GM08714 (cell line): ENCODE results near the gene TYW1B.
"Not testable (repeated sequence)": the region's sequence is repeated elsewhere in the genome, so short reads cannot be mapped to it uniquely, and the experiment has no call there.

ENCODE experiments used
- H3K4me3 ChIP-seq: fragments of 200-500 bp; sonication (Bioruptor generic); 2 replicates; pipeline ENCODE4 v1.5.1; 2014; ENCODE audit warnings: mild to moderate bottlenecking, low read length, inconsistent platforms
- ZNF274 ChIP-seq: IDR thresholded peaks from 2 replicates; pipeline ENCODE4 v1.6.1; 2012; ENCODE audit warnings: mild to moderate bottlenecking, low read depth, low read length

The TYW1B gene

GRCh38 chr7:72604771-72605611 lies 223.0 kb downstream of the TYW1B start:
- not testable (repeated sequence) for H3K4me3 ChIP-seq

- H3K4me3 ChIP-seq, result not testable (repeated sequence)
Measured at GRCh38 chr7:72603476-72603875, 224.5 kb downstream of the TYW1B start.

DNA sequence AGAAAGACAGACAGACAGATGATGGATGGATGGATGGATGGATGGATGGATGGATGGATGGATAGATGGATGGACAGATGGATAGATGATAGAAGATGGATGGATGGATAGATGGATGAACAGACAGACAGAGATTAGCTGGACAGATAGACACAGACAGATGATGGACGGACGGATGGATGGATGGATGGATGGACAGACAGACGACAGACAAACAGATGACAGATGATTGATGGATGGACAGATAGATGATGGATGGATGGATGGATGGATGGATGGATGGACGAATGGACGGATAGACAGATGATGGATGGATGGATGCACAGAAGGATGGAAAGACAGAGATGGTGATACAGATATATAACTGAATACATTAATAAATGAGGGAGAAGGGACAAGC lies 224.9 kb downstream of the TYW1B start:
- no peak overlapping the region for H3K4me3 ChIP-seq
- no peak for TF ChIP-seq ZNF274

- H3K4me3 ChIP-seq, result not testable (repeated sequence)
Measured at GRCh38 chr7:72601683-72602082, 226.3 kb downstream of the TYW1B start.

- H3K4me3 ChIP-seq, result not testable (repeated sequence)
Measured at GRCh38 chr7:72590023-72590422, 238.0 kb downstream of the TYW1B start.

DNA sequence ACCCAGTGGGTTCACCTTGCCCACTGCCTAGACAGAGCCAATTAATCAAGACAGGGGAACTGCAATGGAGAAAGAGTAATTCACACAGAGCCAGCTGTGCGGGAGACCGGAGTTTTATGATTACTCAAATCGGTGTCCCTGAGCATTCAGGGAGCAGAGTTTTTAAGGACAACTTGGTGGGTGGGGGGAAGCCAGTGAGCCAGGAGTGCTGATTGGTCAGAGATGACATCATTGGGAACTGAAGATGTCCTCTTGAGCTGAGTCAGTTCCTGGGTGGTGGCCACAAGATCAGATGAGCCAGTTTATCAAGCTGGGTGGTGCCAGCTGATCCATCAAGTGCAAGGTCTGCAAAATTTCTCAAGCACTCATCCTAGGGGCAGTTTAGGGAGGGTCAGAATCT lies 240.7 kb downstream of the TYW1B start:
- not testable (repeated sequence) for H3K4me3 ChIP-seq

GRCh38 chr7:72584576-72584975 lies 243.4 kb downstream of the TYW1B start:
- not testable (repeated sequence) for H3K4me3 ChIP-seq

- not testable (repeated sequence) for H3K4me3 ChIP-seq
Measured at GRCh38 chr7:72583620-72584361, 244.2 kb downstream of the TYW1B start.

GRCh38 chr7:72580142-72580770 lies 247.7 kb downstream of the TYW1B start:
- not testable (repeated sequence) for H3K4me3 ChIP-seq

DNA sequence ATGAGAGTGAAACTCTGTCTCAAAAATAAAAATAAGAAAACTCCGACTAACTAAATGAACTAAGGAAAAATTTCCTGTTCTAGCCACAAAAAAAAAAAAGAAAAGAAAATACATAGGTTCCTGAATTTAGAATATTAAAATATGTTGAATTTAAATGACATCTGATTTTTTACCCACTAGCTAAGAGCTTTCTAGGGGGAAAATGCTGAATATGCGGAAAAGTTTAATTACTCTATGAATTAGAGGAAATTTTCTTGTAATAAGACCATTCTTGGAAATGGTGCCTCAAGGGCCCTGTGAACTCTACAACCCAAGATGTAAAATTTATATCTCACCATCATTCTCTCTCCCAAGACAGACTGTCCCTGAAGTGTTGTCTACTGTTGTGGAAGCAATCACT lies 250.9 kb downstream of the TYW1B start:
- no peak overlapping the region for H3K4me3 ChIP-seq
- no peak for TF ChIP-seq ZNF274

GRCh38 chr7:72561988-72562387 lies 266.0 kb downstream of the TYW1B start:
- H3K4me3 ChIP-seq, result not testable (repeated sequence)

- H3K4me3 ChIP-seq, result not testable (repeated sequence)
Measured at GRCh38 chr7:72559546-72559945, 268.5 kb downstream of the TYW1B start.

- H3K4me3 ChIP-seq, result not testable (repeated sequence)
Measured at GRCh38 chr7:72556733-72557132, 271.3 kb downstream of the TYW1B start.

DNA sequence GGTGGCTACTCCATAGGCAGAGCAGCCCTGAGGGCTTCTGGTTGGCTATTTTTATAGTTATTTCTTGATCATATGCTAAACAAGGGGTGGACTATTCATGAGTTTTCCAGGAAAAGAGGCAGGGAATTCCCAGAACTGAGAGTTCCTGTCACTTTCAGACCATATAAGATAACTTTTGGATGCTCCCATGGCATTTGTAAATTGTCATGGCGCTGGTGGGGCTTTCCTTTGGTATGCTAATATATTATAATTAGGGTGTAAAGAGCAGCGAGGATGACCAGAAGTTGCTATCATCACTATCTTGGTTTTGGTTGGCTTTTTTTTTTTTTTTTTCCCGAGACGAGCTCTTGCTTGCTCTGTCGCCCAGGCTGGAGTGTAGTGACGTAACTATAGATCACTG lies 272.8 kb downstream of the TYW1B start:
- not testable (repeated sequence) for H3K4me3 ChIP-seq

DNA sequence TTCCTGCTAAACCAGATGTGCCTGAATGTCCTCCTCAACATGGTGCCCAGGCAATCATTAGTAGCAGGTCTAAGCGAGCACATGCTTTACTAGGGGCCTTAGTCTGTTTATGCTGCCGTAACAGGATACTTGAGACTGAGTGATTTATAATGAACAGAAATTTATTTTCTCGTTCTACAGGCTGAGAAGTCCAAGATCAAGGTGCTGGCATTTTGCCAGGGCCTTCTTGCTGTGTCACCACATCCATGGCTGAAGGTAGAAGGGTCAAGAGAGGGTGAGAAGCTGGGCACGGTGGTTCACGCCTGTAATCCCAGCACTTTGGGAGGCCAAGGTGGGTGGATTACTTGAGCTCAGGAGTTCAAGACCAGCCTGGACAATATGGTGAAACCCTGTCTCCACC lies 273.6 kb downstream of the TYW1B start:
- H3K4me3 ChIP-seq, result not testable (repeated sequence)

GRCh38 chr7:72550454-72550853 lies 277.5 kb downstream of the TYW1B start:
- H3K4me3 ChIP-seq, result not testable (repeated sequence)

- H3K4me3 ChIP-seq, result not testable (repeated sequence)
Measured at GRCh38 chr7:72546586-72547237, 281.3 kb downstream of the TYW1B start.

DNA sequence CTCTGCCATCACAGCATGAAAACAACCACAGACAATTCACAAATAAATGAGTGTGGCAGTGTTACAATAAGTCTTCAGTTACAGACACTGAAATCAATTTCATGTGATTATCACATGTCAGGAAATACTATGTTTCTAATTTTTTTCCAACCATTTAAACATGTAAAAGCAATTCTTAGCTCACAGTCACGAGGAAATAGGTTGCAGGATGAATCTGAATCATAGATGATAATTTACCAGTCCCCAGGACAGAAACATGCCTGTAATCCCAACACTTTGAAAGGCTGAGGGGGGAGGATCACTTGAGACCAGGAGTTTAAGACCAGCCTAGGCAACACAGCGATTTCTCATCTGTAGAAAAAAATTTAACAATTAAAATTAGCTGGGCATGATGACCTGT lies 283.5 kb downstream of the TYW1B start:
- not testable (repeated sequence) for H3K4me3 ChIP-seq
